KMS-11 (cell line): ENCODE measurements around the gene DVL1.

Experiments used
- H2AFZ ChIP-seq: fragments of 200-600 bp; sonication (generic); 2 replicates; pipeline ENCODE4 v1.6.1; 2016; ENCODE audit warnings: antibody characterized with exemption, mixed run types, low read depth
- H3K27ac ChIP-seq: fragments of 200-600 bp; sonication (generic); 2 replicates; pipeline ENCODE4 v1.6.1; 2016; ENCODE audit warnings: mild to moderate bottlenecking, mixed run types
- H3K27me3 ChIP-seq: fragments of 200-600 bp; sonication (generic); 2 replicates; pipeline ENCODE4 v1.6.1; 2017; ENCODE audit warnings: mild to moderate bottlenecking, low read depth, mixed run types, moderate library complexity; ENCODE audit not compliant: insufficient read depth
- H3K36me3 ChIP-seq: fragments of 200-600 bp; sonication (generic); 2 replicates; pipeline ENCODE4 v1.6.1; 2017; ENCODE audit warnings: mild to moderate bottlenecking, mixed run types; ENCODE audit not compliant: insufficient read depth
- H3K4me1 ChIP-seq: fragments of 200-600 bp; sonication (generic); 2 replicates; pipeline ENCODE4 v1.6.1; 2016; ENCODE audit warnings: mild to moderate bottlenecking, low read depth, mixed run types; ENCODE audit not compliant: poor library complexity, severe bottlenecking
- H3K4me2 ChIP-seq: fragments of 200-600 bp; sonication (generic); 2 replicates; pipeline ENCODE4 v1.7.0; 2016; ENCODE audit warnings: mild to moderate bottlenecking, mixed run types
- H3K4me3 ChIP-seq: fragments of 200-600 bp; sonication (generic); IDR thresholded peaks from 2 replicates; pipeline ENCODE4 v1.6.1; 2017; ENCODE audit warnings: low read depth, low read length, mixed read lengths; ENCODE audit not compliant: insufficient read depth
- H3K79me2 ChIP-seq: fragments of 200-600 bp; sonication (generic); 2 replicates; pipeline ENCODE4 v1.6.1; 2016; ENCODE audit warnings: low read depth, mixed run types; ENCODE audit not compliant: insufficient read depth
- H3K9ac ChIP-seq: fragments of 200-600 bp; sonication (generic); 2 replicates; pipeline ENCODE4 v1.6.1; 2016; ENCODE audit warnings: mild to moderate bottlenecking, mixed run types
- H4K20me1 ChIP-seq: fragments of 200-600 bp; sonication (generic); 2 replicates; pipeline ENCODE4 v1.6.1; 2016; ENCODE audit warnings: mild to moderate bottlenecking, mixed run types; ENCODE audit not compliant: insufficient read depth
- CTCF ChIP-seq: fragments of 200-600 bp; sonication (generic); conservative IDR thresholded peaks from 2 replicates; pipeline ENCODE4 v1.6.1; 2017; ENCODE audit warnings: low read depth, mild to moderate bottlenecking, antibody characterized with exemption, low read length, moderate library complexity, mixed read lengths

Gene DVL1

GRCh38 chr1:1329304-1330210 lies 19.7 kb downstream of the DVL1 start:
- Histone ChIP-seq H3K4me3 (no peak overlapping the region), H3K36me3 (no peaks in the 10 kb centered on the region), H3K4me1 (peaks cover 13% of the 10 kb centered on the region), H3K4me2 (no peak overlapping the region), H2AFZ (no peak overlapping the region), H3K79me2 (peaks cover 10% of the 10 kb centered on the region; the same call in 1 of the 2 replicates), H3K27me3 (no peaks in the 10 kb centered on the region), H3K9ac (no peak overlapping the region), H4K20me1 (no peaks in the 10 kb centered on the region), H3K27ac (no peak overlapping the region)
- TF ChIP-seq CTCF, result no peak

GRCh38 chr1:1328254-1328653 lies 21.0 kb downstream of the DVL1 start:
- no peak overlapping the region for H3K27ac ChIP-seq
- no peak overlapping the region for H3K4me2 ChIP-seq
- H3K27me3 ChIP-seq, result no peaks in the 10 kb centered on the region
- peaks cover 18% of the 10 kb centered on the region for H3K79me2 ChIP-seq
- peaks cover 17% of the 10 kb centered on the region for H3K4me1 ChIP-seq
- no peak for TF ChIP-seq CTCF
- H3K4me3 ChIP-seq, result no peak overlapping the region
- H3K9ac ChIP-seq, result no peak overlapping the region
- no peak overlapping the region for H2AFZ ChIP-seq
- H3K36me3 ChIP-seq, result no peaks in the 10 kb centered on the region
- H4K20me1 ChIP-seq, result no peaks in the 10 kb centered on the region

GRCh38 chr1:1327291-1327690 lies 21.9 kb downstream of the DVL1 start:
- H3K79me2 ChIP-seq, result peaks cover 24% of the 10 kb centered on the region
- no peaks in the 10 kb centered on the region for H4K20me1 ChIP-seq
- no peaks in the 10 kb centered on the region for H3K36me3 ChIP-seq
- H3K9ac ChIP-seq, result no peak overlapping the region
- H3K4me2 ChIP-seq, result no peak overlapping the region; the same call in 1 of the 2 replicates
- TF ChIP-seq CTCF, result no peak
- H3K27ac ChIP-seq, result no peak overlapping the region
- peaks cover 22% of the 10 kb centered on the region for H3K4me1 ChIP-seq
- H2AFZ ChIP-seq, result no peak overlapping the region
- no peaks in the 10 kb centered on the region for H3K27me3 ChIP-seq
- no peak overlapping the region for H3K4me3 ChIP-seq

GRCh38 chr1:1326075-1326605 lies 23.1 kb downstream of the DVL1 start:
- Histone ChIP-seq H3K27ac (peak overlapping the region; percentile 21; the same call in 1 of the 2 replicates), H3K4me1 (peaks cover 22% of the 10 kb centered on the region), H3K4me3 (no peak overlapping the region), H3K27me3 (no peaks in the 10 kb centered on the region), H3K36me3 (no peaks in the 10 kb centered on the region), H2AFZ (no peak overlapping the region), H3K9ac (peak overlapping the region; percentile 64; the same call in 1 of the 2 replicates), H3K4me2 (peak overlapping the region; percentile 88), H3K79me2 (peaks cover 35% of the 10 kb centered on the region), H4K20me1 (no peaks in the 10 kb centered on the region)
- no peak for TF ChIP-seq CTCF
